ENCODE measurements around the gene GRPEL2. TPM values are rescaled to one million over a fixed set of nuclear protein-coding genes. Genes with fewer than 3 reads are reported as not detected.

Gene GRPEL2, protein sequence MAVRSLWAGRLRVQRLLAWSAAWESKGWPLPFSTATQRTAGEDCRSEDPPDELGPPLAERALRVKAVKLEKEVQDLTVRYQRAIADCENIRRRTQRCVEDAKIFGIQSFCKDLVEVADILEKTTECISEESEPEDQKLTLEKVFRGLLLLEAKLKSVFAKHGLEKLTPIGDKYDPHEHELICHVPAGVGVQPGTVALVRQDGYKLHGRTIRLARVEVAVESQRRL
- total RNA-seq = 10 to 100 TPM in 6 of 7 donors, 1 to 10 TPM in 1; 7.8 to 17.5 (median 13.0) TPM
- 1 to 10 TPM; 5.9 to 6.8 TPM for polyA plus RNA-seq
- long read RNA-seq, donor 1, partial matches to known transcripts = 0 of 1 reads
- long read RNA-seq, donor 1, other reads (novel, unspliced or antisense) = 1 of 1 reads
- long read RNA-seq, donor 2, full-length matches to known transcripts = 8 of 8 reads
- long read RNA-seq, donor 2, partial matches to known transcripts = 0 of 8 reads
- long read RNA-seq, donor 2, other reads (novel, unspliced or antisense) = 0 of 8 reads
- long read RNA-seq, donor 3, full-length matches to known transcripts = 12 of 15 reads
- long read RNA-seq, donor 3, partial matches to known transcripts = 2 of 15 reads
- long read RNA-seq, donor 3, other reads (novel, unspliced or antisense) = 1 of 15 reads

DNA sequence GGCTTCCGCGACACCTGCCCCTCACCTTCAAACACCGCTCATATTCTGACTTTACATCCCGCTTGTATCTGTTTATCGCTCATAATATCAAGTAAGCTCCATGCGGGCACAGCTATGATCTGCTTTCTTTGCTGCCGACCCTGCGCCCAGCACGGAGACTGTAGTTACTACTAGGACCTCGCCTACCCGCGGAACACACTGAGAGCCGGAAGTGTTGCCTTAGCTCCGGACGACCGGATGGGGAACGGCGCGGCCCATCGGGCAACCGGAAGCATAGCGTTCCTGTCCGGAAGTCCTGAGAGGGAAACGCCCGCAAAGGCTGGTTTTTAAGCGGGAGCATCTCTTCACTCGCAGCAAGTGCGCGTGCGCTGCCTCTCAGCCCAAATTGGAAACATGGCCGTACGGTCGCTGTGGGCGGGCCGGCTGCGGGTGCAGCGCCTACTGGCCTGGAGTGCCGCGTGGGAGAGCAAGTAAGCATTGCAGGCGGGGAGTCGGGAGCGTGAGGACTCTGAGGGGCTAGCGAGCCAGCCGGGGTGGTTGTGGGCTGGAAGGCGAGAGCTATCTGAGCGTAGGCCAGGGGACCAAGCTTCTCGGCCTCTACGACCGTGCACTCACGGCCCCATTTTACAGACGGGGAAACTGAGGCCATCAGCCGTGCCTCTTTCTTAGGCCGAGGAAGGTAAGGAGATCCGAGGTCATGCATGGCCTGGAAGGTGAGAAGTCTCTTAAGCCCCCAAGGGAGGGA lies at the start of gene GRPEL2:
Gene GRPEL2, plus strand, starts transcription at position 353 of the 745 bp plus-strand sequence. Its CDS starts 41 bp downstream, at position 394.
- no peaks in the 10 kb centered on the region for H3K9me3 ChIP-seq
- TF ChIP-seq POLR2A (IDR thresholded peaks at IDR 0.05) (peak; percentile 41), CTCF (IDR thresholded peaks at IDR 0.05) (no peak)
- no peaks in the 10 kb centered on the region for H3K36me3 ChIP-seq
- H3K27me3 ChIP-seq = no peaks in the 10 kb centered on the region
- peak within 1 kb of the TSS; percentile 42 for H3K4me3 ChIP-seq
- DNase-seq = peak; percentile 94 to 96 (median 94)
- H3K4me1 ChIP-seq (ENCODE audit: insufficient read depth) = peaks cover 5% of the 10 kb centered on the region
- H3K27ac ChIP-seq = peak within 1 kb of the TSS in 1 of 2 donors; percentile 68
- intact Hi-C loops (cut with DNase I) = no loop called here
- 0 to 1% (median 0%) methylated on average over 20 to 54 of the region's 54 CpGs for WGBS, 3 donors

DNA sequence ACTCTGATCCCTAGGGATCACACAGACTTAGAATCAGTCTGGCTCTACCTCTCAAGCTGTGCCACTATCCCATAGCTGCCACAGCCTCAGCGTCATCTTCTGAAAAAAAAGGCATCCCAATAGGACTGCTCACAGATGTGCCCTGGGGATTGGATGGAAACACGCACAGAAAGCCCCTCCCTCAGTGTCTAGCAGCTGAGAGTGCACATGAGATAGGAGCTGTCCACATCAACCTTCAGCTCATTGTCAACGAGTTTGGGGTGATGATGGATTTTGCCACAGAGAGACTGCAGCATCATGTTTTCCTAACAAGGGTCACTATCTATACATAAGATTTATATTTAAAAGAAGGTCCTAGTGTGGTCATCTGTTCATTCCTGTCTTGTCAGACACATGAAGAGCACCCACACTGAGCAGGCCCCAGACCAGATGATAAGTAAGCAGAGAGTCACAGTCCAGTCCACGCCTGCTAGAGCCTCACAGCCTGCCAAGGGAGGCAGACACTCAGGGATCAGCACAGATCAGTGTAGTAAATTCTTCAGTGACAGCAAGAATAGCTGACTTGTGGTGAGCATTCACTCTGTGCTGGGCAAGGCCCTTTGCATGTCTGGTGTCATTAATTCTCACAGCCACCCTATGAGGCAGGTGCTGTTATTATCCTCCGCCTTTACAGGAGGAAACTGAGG lies 47.8 kb upstream of the GRPEL2 start:
- H3K4me3 ChIP-seq = no peak overlapping the region
- no peak for TF ChIP-seq CTCF (IDR thresholded peaks at IDR 0.05)
- TF ChIP-seq POLR2A (IDR thresholded peaks at IDR 0.05) = no peak
- no peak for TF ChIP-seq EP300 (IDR thresholded peaks at IDR 0.05)
- no peak for DNase-seq
- H3K27me3 ChIP-seq = no peaks in the 10 kb centered on the region
- H3K9me3 ChIP-seq = no peaks in the 10 kb centered on the region
- intact Hi-C loops (cut with DNase I) = no loop called here
- no peaks in the 10 kb centered on the region for H3K4me1 ChIP-seq (ENCODE audit: insufficient read depth)
- 68 to 72% (median 72%) methylated on average over 5 of the region's 5 CpGs for WGBS, 3 donors
- no peak overlapping the region for H3K27ac ChIP-seq
- H3K36me3 ChIP-seq = no peaks in the 10 kb centered on the region

DNA sequence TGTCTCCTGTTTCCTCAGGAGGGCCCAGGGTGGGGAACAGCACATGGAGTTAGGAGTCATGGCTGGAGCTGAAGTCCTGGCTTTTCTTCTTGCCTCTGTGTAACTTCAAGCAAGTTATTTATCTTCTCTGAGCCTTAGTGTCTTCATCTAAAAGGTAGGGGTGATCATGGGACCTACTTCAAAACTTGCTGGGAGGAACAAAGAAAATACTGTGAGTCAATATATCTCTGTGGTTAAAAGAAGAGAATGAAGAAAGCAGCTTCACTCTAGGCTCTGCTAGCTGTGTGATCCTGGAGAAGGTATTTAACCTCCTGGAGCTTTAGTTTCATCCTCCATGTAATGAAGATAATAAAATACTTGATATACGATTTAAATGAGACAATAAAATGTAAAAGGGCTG lies 47.1 kb upstream of the GRPEL2 start:
- H3K36me3 ChIP-seq = no peaks in the 10 kb centered on the region
- DNase-seq = no peak
- intact Hi-C loops (cut with DNase I) = no loop called here
- no peak overlapping the region for H3K27ac ChIP-seq
- TF ChIP-seq POLR2A (IDR thresholded peaks at IDR 0.05) (no peak), EP300 (IDR thresholded peaks at IDR 0.05) (no peak), CTCF (IDR thresholded peaks at IDR 0.05) (no peak)
- H3K27me3 ChIP-seq = no peaks in the 10 kb centered on the region
- H3K4me3 ChIP-seq = no peak overlapping the region
- H3K4me1 ChIP-seq (ENCODE audit: insufficient read depth) = no peaks in the 10 kb centered on the region
- no peaks in the 10 kb centered on the region for H3K9me3 ChIP-seq
- WGBS, 3 donors = 59 to 86% (median 70%) methylated on average over 1 of the region's 1 CpG

DNA sequence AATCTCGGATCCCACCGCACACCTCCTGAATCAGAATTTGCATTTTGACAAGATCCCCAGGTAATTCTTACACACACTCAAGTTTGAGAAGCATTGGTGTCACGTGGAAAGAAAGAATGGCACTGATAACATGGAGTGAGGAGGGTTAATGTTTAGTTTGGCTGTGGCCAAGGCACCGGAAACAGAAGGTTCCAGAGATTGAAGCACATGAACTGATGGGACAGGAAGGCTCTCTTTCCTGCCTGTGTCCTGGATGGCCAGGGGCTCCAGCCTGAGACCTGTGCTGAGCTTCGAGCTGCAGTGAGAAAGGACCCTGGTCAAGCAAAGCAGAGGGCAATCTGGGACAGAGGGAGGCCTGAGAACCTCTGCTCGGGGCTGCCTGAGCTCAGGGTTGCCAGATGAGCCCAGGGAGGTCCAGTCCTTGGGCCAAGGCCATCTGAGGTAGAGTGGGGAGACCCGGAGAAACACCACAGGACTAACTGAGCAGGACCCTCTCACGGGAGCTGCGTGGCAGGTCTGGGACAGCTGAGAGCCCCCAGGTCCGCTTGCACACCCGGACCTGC lies 46.4 kb upstream of the GRPEL2 start:
- no peak for DNase-seq
- Histone ChIP-seq H3K27ac (no peak overlapping the region), H3K4me1 (ENCODE audit: insufficient read depth) (no peaks in the 10 kb centered on the region), H3K4me3 (no peak overlapping the region), H3K36me3 (no peaks in the 10 kb centered on the region), H3K27me3 (no peaks in the 10 kb centered on the region), H3K9me3 (no peaks in the 10 kb centered on the region)
- intact Hi-C loops (cut with DNase I) = no loop called here
- WGBS, 3 donors = 60 to 71% (median 67%) methylated on average over 9 to 11 of the region's 11 CpGs
- TF ChIP-seq POLR2A (IDR thresholded peaks at IDR 0.05) = no peak
- no peak for TF ChIP-seq EP300 (IDR thresholded peaks at IDR 0.05)
- no peak for TF ChIP-seq CTCF (IDR thresholded peaks at IDR 0.05)

Measured in ovary (tissue), 10 donors.